ENCODE data around the gene RAB40C.

RAB40C gene

GRCh38 chr16:631808-632358, 42.0 kb downstream of the RAB40C start:
- no peak for DNase-seq (ENCODE audit: low read depth, low spot score)

- DNase-seq (ENCODE audit: low read depth, low spot score), result no peak
These were observed 42.8 kb downstream of the RAB40C start for GRCh38 chr16:632486-633335.

DNA sequence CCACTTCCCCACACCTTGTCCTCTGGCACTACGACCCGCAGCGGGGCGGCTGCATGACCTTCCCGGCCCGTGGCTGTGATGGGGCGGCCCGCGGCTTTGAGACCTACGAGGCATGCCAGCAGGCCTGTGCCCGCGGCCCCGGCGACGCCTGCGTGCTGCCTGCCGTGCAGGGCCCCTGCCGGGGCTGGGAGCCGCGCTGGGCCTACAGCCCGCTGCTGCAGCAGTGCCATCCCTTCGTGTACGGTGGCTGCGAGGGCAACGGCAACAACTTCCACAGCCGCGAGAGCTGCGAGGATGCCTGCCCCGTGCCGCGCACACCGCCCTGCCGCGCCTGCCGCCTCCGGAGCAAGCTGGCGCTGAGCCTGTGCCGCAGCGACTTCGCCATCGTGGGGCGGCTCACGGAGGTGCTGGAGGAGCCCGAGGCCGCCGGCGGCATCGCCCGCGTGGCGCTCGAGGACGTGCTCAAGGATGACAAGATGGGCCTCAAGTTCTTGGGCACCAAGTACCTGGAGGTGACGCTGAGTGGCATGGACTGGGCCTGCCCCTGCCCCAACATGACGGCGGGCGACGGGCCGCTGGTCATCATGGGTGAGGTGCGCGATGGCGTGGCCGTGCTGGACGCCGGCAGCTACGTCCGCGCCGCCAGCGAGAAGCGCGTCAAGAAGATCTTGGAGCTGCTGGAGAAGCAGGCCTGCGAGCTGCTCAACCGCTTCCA, 43.6 kb downstream of the RAB40C start:
- DNase-seq (ENCODE audit: low read depth, low spot score), result no peak

DNA sequence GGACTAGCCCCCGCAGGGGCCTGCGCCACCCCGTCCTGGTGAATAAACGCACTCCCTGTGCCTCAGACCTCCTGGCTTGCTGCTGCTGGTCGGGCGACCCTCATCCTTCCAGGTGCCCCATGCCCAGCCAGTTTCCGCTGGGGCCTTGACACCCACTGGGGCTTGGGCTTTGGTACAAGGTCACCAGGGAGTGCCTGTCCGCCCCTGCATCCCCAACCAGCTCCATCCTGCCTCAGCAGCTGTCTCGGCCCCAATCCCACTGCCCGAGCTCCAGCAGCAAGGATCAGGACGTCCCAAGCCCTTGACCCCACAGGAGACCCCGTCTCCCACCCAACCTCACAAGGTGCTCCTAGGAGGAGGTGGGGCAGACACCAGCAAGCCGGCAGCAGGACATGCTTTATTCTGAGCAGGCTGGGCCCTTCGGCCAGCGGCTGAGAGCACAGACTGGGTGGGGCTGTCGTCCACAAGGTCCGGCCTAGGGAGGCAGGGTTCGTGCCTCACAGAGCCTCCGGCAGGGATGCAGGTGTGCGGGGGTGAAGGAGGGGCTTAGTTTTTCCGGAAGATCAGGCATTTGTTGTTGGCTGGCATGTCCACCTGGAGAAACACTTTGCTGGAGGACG, 44.3 kb downstream of the RAB40C start:
- no peak for DNase-seq (ENCODE audit: low read depth, low spot score)

- DNase-seq (ENCODE audit: low read depth, low spot score), result no peak
These were observed 45.1 kb downstream of the RAB40C start for GRCh38 chr16:634996-635395.

DNA sequence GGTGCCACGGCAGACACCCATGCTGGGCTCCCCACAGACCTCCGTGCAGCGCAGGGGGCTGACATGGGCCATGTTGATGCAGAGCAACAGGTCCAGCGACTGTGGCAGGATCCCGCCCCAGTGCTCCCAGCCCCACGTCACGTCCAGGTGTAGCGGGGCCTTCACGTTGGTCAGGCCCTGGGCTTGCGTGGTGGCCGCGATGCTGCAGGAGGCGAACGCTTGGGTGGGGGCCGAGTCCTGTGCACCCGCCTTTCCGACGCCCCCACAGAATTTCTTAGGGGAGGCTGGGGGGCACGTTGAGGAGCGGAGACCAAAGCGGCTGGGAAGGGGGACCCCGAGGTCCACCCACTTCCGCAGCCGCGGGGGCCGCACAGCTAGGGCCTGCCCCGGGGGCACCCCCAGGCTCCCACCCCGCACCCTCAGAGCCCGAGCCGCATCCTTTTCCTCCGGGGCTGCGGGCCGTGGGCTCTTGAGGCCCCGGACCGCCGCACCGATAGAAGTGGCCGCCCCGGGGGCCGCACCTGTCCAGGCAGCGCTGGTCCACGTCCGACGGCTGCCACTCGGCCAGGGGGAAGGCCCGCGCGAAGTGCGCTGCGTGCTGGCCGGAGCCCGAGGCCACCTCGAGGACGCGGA, 45.8 kb downstream of the RAB40C start:
- DNase-seq (ENCODE audit: low read depth, low spot score), result no peak

- DNase-seq (ENCODE audit: low read depth, low spot score), result peak; percentile 97
These were observed 46.6 kb downstream of the RAB40C start, which contains the start of gene METTL26 for GRCh38 chr16:636206-637080. TSS of gene METTL26 (minus strand) at chr16:636305. CDS start at chr16:636290, 15 bp downstream.

GRCh38 chr16:637081-638018, 47.5 kb downstream of the RAB40C start:
- no peak for DNase-seq (ENCODE audit: low read depth, low spot score)

DNA sequence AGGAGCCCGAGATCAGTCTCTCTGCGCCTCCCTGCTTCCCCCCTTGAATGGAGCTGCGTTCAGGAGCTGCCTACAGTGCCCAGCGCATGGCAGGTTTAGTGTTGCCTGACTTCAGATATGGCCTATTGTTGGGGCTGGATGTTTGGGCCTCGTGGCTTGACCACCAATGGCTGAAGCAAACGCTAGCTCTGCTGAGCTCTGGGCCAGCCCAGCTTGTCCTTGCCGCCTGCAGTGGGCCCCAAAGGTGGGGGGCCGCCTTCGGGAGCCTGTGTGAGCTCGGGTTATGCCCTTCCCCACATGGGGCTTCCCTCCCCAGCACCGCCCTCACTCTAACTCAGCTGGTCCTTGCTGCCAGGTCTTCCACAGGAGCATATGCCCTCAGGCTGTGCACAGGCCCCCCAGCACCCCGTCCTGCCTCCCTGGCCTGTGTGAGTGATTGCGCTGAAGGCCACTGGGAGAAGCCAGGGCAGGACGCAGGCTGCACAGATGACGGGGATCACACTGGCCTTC, 48.2 kb downstream of the RAB40C start:
- no peak for DNase-seq (ENCODE audit: low read depth, low spot score)

DNA sequence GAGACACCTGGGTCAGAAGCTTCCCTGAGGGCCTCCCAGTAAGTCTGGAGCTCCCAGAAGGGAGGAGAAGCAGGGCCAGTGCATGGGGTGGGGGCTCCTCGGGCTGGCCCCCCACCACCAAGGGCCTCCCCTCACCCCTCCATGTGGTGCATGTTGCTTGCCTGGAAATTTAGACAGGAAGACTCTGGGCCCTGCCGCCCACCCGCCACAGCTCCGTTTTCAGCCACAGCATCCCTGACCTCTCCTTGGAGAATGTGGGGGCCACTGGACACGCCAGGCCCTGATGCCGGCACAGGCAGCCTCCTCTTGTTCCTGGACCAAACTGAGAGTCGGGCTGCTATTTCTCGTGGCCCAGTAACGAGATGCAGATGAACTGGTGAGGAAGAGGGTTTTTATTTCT, 49.0 kb downstream of the RAB40C start:
- DNase-seq (ENCODE audit: low read depth, low spot score), result no peak

- DNase-seq (ENCODE audit: low read depth, low spot score), result no peak
These were observed 50.7 kb downstream of the RAB40C start for GRCh38 chr16:640614-641013.

GRCh38 chr16:641326-642188, 51.7 kb downstream of the RAB40C start, which contains the start of gene MCRIP2:
TSS of gene MCRIP2 (plus strand) at chr16:641828. CDS start at chr16:641992, 164 bp downstream.
- DNase-seq (ENCODE audit: low read depth, low spot score), result peak; percentile 83

DNA sequence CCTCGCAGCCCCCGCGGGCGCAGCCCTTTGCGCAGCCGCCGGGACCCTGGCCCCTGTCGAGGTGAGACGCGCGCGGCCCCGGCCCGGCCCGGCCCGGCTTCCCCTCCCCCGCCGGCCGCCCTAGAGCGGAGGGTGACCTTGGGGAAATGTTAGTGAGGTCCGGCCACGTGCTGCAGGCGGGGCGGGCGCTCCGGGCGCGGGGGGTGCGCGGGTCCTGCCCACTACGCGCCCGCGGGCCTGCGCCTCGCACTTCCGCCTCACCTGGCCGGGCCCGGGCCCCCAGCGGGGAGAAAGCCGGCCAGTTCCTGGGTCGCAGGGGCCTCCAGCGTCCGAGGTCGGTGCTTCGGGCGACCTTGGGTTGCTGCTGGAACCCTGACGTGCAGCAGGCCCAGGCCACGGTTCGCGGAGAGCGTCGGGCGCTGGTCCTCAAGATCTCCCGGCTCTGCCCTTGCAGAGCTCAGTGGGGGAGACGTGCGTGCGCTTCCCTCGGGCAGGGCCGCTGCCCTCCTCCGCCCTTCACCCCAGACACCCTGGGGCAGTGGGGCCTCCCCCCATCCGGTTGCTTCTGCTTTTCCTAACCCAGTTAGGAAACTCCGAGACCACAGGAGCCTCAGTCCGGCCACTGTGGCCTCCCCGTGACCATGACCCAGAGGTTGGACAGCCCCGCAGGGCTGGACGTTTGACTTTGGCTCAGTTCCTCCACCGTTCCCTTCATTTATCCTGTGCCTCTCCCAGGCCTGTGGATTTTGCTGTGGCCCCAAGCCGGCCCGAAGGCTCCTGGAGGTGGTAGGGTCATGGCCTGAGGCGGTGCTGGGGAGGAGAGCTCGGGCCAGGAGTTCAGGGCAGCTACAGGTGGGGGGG, 52.6 kb downstream of the RAB40C start:
- no peak for DNase-seq (ENCODE audit: low read depth, low spot score)

DNA sequence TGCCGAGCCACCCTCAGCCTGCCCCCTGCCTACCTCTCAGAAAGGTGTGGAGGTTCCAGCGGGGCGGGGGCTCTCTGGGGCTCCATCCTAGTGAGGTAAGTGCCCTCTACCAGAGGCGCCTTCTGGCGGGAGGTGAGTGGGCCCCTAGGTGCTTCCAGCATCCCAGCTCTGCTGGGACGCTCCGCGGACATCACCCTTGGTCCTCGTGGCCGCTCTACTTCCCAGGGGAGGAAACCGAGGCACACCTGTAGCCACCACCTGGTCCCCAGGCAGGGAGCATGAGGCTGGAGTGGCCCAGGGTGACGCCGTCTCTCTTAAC, 53.1 kb downstream of the RAB40C start:
- no peak for DNase-seq (ENCODE audit: low read depth, low spot score)

GRCh38 chr16:644556-644955, 54.7 kb downstream of the RAB40C start:
- DNase-seq (ENCODE audit: low read depth, low spot score), result no peak

DNA sequence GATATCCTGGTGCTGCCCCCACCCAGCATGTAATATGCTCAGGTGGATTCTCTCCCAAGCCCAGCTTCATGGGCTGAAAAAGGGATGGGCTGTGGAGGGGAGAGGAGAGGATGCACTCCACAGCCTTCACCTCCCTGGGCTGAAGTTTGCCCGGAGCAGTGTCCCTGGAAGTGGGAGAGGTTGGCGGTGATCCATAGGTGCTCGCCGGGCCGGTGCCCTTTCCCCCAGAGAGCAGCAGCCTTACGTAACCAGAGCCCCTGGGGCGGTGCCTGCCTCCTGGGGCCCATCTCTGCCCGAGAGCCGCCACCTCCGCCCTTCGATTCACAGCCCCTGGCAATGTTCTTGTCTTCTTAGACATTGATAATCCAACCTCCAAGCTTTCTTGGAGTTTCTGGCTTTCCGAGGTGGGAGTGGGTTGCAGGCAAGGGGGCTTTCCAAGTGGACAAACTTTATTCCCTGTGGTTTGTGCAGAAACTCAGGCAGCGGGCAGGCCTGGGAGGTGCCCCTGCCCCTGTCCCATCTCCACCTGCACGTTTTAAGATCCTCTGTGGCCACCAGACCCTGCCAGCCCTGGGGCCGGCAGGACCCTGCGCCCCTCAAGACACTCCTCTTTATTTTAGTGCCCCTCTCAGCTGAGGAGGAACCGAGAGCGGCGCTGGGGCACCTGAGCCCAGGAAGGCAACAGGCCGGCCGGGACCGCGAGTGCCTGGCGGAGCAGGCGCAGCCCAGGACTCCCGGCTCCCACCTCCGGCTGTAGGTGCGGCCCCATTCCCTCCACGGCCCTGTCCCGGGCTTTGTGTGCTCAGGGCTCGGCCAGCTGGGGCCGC, 56.2 kb downstream of the RAB40C start:
- no peak for DNase-seq (ENCODE audit: low read depth, low spot score)

Data from ELF-1 (cell line).